Brain pericyte (primary cell): Measurements from ENCODE around the gene SKI.
"Not testable (repeated sequence)": the region's sequence is repeated elsewhere in the genome, so short reads cannot be mapped to it uniquely, and the experiment has no call there.

Experiments used
- DNase-seq: peaks from one replicate; pipeline ENCODE4 v3.0.0-alpha.2; 2012; ENCODE audit warnings: low read depth, low spot score

SKI gene

DNA sequence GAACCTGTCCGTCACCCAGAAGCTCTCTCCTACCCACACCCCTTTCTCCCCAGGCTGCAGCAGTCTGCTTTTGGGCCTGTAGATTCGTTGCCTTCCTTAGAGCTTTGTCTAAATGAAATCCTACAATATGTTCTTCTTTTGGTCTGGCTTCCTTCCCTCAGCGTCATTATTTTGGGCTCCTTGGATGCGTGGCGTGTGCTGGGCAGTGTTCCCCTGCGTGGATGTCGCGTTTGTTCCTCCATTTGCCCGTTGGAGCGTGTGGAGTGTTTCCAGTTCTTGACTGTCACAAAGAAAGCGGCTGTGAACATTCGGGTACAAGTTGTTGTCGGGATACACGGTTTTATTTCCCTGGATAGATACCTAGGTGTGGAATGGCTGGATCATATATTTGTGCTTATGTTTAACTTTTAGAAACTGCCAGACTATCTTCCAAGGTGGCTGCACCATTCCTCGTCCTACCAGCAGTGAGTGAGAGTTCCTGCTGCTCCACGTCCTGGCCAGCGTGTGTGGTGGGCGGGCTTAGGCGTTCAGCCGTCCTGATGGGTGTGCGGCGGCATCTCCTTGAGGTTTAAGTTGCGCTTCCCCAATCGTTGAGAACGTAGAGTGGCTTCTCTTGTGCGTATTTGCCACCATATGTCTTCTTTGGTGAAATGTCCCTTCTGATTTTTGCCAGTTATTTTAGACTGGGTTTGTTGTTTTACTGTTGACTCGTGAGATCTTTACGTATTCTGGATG is 31.7 kb downstream of the SKI start:
- no peak for DNase-seq

- DNase-seq, result not testable (repeated sequence)
Observed at GRCh38 chr1:2260470-2260869, 32.4 kb downstream of the SKI start.

DNA sequence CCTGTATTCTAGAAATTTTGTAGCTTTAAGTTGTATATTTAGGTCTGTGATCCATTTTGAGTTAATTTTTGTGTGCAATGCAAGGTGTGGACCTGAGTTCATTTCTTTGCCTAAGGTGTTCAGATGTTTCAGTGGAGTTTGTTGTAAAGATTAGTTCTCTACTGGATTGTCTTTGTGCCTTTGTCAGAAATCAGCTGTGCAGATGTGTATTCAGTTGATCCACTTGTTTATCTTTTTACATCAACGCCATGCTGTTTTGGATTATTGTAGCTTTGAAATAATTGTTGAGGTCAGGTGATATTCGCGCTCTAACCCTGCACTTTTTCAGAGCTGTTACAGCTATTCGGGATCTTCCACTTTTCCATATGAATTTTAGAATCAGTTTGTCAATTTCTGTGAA is 32.8 kb downstream of the SKI start:
- DNase-seq, result no peak

DNA sequence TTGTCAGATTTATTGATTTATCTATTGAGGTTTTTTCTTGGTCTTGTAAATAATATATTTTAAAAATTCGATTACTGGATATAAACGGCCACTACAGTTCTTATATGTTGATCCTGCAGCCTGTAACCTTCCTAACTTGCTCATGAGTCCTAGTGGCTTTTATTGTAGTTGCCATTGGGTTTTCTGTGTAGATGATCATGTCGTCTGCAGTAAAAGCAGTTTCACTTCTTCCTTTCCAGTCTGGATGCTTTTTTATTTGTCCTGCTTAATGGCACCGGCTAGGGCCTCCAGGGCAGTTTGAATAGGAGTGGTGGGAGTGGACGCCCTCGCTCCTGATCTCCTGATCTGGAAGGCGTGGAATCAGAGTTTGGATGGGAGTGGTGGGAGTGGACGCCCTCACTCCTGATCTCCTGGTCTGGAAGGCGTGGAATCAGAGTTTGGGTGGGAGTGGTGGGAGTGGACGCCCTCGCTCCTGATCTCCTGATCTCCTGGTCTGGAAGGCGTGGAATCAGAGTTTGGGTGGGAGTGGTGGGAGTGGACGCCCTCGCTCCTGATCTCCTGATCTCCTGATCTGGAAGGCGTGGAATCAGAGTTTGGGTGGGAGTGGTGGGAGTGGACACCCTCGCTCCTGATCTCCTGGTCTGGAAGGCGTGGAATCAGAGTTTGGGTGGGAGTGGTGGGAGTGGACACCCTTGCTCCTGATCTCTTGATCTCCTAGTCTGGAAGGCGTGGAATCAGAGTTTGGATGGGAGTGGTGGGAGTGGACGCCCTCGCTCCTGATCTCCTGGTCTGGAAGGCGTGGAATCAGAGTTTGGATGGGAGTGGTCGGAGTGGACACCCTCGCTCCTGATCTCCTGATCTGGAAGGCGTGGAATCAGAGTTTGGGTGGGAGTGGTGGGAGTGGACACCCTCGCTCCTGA is 33.6 kb downstream of the SKI start:
- DNase-seq, result not testable (repeated sequence)

DNA sequence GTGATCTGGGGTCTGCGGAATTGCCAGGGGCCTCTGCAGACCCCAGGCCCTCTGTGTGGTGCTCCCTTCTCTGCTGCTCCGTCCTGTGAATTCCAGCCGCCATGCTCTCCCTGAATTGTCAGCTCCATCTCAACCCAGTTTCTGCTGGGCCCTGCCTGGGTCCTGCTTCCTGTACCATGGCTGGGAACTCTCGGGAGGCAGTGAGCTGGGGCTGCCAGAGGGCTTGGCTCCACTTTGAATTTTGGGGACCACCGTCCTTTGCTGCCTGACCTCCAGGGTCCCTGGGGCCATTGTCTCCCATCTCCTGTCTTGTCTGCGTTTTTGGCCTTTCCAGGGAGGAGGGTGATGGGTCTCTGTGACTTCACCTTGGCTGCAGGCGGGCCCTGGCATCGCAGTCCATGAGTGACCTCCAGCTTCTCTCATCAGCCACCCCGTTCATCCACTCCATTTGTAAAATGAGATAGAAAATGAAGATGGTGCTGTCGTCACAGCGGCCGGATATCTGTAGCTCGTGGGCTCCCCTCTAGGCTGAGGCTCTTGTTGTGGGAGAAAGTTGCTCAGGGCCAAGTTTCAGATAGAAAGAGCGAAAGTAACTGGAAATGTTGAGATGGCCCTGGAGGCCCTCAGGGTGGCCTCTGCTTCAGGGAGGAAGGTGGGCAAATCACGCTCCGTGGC is 38.3 kb downstream of the SKI start:
- no peak for DNase-seq

GRCh38 chr1:2267051-2267830 is 39.1 kb downstream of the SKI start:
- DNase-seq, result no peak

GRCh38 chr1:2267862-2268261 is 39.7 kb downstream of the SKI start:
- no peak for DNase-seq

GRCh38 chr1:2268285-2269056 is 40.4 kb downstream of the SKI start:
- no peak for DNase-seq

- DNase-seq, result no peak
Observed at GRCh38 chr1:2269193-2269921, 41.2 kb downstream of the SKI start.

DNA sequence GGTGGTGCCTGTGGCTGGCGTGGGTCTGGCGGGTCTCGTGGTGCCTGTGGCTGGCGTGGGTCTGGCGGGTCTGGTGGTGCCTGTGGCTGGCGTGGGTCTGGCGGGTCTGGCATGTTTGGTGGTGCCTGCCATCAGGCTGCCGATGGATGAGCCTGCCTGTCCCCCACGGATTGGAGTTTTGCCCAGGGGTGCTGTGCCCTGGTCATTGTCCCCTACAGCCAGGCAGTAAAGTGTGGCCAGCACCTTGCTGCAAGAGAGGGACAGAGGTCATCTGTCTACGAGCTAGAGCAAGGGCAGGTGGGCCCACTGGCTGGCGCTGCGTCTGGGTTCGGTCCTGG is 41.8 kb downstream of the SKI start:
- DNase-seq, result no peak

GRCh38 chr1:2270260-2271100 is 42.4 kb downstream of the SKI start:
- no peak for DNase-seq

DNA sequence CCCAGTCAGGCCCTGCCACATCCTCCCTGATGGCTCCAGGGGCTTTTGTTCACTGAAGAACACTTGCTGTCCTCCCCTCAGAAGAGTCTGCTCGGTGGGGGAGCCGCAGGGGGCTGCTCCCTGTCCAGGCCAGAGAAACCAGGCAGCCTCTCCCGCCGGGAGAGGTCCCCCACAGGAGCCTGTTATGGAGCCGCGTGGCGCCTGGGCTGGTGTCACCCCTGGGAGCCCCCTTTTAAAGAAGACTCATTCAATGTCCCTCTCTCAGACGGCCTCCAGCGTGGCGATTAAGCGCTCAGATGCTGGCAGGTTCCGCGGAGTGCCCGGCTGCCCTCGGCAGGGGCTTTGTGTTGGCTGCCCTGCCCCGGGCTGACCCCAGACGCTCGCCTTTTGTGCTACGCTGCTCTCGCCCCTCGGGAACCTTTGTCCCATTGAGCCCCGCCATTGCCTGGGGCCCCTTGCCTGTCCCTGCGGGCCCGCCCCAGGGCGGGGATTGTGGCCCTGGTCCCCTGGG is 43.1 kb downstream of the SKI start:
- no peak for DNase-seq

GRCh38 chr1:2271841-2272655 is 43.9 kb downstream of the SKI start:
- no peak for DNase-seq

GRCh38 chr1:2272686-2273400 is 44.7 kb downstream of the SKI start:
- no peak for DNase-seq

DNA sequence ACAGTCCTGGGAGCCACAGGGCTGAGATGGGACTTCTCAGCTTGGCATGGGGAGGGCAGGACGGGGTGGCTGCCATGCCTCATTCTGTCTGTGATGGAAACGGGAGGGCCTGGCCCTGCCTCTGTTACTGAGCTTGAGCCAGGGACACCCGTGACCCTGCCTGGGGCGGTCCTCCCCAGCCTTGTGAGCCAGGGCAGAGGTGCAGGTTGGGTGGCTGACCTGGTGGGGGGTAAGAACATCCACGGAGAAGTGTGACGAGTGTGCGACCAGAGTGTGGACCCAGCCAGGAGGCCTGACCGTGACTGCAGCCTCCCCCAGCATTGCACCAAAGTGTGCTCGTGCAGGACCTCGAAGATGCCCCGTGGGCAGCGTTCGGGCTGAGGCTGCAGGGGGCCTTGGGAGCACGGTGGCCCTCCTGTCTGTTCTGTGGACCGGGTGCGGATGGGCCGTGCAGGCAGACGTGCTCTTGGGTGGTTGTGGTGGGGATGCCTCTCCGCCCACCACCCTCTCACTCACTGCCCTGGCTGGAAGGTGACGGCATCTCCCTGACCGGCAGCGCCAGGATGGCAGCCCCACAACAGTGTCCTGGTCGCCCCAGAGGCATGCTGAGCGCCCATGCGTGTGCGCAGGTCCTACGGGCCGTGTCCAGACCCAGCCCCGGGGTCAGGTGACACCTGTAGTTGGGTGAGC is 45.4 kb downstream of the SKI start:
- DNase-seq, result no peak

GRCh38 chr1:2274231-2274928 is 46.3 kb downstream of the SKI start:
- DNase-seq, result no peak
